Nucleus accumbens (tissue), 56 donors: ENCODE results near the gene AK1.
"Not testable (repeated sequence)": the region's sequence is repeated elsewhere in the genome, so short reads cannot be mapped to it uniquely, and the experiment has no call there.

Experiments
- DNase-seq, 56 donors: peaks; one replicate each; lab custom pipeline; 2025; lab: John Stamatoyannopoulos, UW

AK1 gene

GRCh38 chr9:127854184-127854806 is 23.2 kb downstream of the AK1 start, which contains the start of gene ENG:
TSS of gene ENG (minus strand) at chr9:127854658. CDS start at chr9:127854355, 303 bp downstream.
- DNase-seq: peak in 5 of 56 donors; percentile 13 to 41 (median 14)

- no peak for DNase-seq
Observed at GRCh38 chr9:127853312-127854183, 23.9 kb downstream of the AK1 start.

- DNase-seq: no peak
Observed at GRCh38 chr9:127852829-127853228, 24.6 kb downstream of the AK1 start.

GRCh38 chr9:127850286-127850830 is 27.1 kb downstream of the AK1 start:
- no peak for DNase-seq

- no peak for DNase-seq
Observed at GRCh38 chr9:127848756-127849504, 28.5 kb downstream of the AK1 start.

GRCh38 chr9:127847833-127848755 is 29.4 kb downstream of the AK1 start:
- no peak for DNase-seq

- no peak for DNase-seq
Observed at GRCh38 chr9:127847178-127847510, 30.3 kb downstream of the AK1 start.

- DNase-seq: no peak
Observed at GRCh38 chr9:127846443-127847177, 30.9 kb downstream of the AK1 start.

GRCh38 chr9:127845619-127846018 is 31.9 kb downstream of the AK1 start:
- DNase-seq: not testable (repeated sequence)

- no peak for DNase-seq
Observed at GRCh38 chr9:127844821-127845359, 32.6 kb downstream of the AK1 start.

GRCh38 chr9:127841087-127841835 is 36.2 kb downstream of the AK1 start:
- DNase-seq: no peak

GRCh38 chr9:127838375-127839078 is 38.9 kb downstream of the AK1 start:
- no peak for DNase-seq

GRCh38 chr9:127837346-127837745 is 40.1 kb downstream of the AK1 start:
- no peak for DNase-seq

- DNase-seq: not testable (repeated sequence)
Observed at GRCh38 chr9:127836561-127836960, 40.9 kb downstream of the AK1 start.

GRCh38 chr9:127835991-127836516 is 41.4 kb downstream of the AK1 start:
- no peak for DNase-seq

- no peak for DNase-seq
Observed at GRCh38 chr9:127833555-127833954, 43.9 kb downstream of the AK1 start.

- DNase-seq: no peak
Observed at GRCh38 chr9:127832248-127832647, 45.2 kb downstream of the AK1 start.
